Dermis blood vessel endothelial cell (primary cell): ENCODE results near the gene XK. TPM values are rescaled to one million over a fixed set of nuclear protein-coding genes. Genes with fewer than 3 reads are reported as not detected.
"Not testable (repeated sequence)": the region's sequence is repeated elsewhere in the genome, so short reads cannot be mapped to it uniquely, and the experiment has no call there.

Experiments
- DNase-seq: peaks from one replicate; pipeline ENCODE4 v3.0.0; 2010
- total RNA-seq: library from RNA; depleted of rRNA; stranded (reverse); fragments of >200 nt; gene quantifications from 2 replicates; pipeline ENCODE4 v1.2.3, GENCODE V29; 2014

XK gene
- total RNA-seq, 1 donor from 2014 or later: not detected

DNA sequence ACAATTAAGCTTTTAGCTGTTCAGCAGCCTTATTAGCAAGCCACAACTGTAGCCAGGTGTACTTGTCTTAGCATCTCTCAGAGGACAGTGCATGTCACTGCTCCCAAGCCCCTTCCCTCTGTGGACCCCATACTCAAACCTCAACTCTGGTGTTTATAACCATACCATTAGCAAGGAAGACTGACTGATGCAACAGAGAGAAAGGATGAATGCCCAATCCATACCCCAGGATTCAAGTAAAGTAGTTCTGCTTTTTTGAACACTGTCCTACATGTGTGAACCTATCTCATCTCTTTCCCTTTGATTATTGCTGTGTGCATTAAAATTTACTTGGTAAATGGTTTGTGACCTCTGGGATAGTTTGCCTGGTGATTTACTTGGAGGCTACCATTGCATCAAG is 71.5 kb downstream of the XK start:
- DNase-seq: no peak

DNA sequence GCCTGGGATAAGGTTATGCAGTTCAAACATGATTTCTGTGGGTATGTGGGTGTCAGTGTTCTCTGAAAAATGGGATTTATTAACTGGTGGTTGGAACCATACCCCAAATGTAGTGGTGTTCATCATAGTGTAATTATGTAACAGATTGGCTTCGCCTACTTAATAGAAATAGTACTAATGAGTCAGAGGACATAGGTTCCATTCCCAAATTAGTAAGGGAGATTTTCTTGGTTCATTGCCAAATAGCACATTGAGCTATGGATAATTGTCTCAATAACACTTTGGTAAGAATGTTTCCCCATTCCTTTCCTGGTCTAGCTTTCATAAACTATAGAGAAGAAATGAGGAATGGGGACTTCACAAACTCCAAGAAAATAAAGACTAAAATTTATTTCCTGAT is 73.8 kb downstream of the XK start:
- DNase-seq: no peak

- DNase-seq: no peak
These were observed 74.4 kb downstream of the XK start for GRCh38 chrX:37759878-37760418.

- no peak for DNase-seq
These were observed 77.8 kb downstream of the XK start for GRCh38 chrX:37763400-37763799.

DNA sequence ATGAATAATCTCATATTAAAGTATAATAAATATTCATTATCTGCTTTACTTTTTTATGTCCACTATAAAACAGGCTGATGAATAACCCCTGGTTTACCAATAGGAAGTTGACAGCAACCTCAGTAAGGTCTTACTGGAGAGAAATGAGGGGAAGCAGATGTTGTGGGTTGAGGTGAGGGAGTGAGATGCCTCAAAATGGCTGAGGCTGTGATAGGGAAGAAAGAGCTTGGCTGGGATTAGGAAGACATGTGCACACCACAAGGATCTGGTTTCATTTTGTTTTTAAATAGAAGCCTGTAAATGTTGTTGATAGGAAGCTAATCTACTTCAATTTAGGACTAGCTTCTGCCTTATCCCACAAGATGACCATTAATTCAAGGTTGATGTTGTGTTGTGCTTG is 79.9 kb downstream of the XK start:
- DNase-seq: no peak

DNA sequence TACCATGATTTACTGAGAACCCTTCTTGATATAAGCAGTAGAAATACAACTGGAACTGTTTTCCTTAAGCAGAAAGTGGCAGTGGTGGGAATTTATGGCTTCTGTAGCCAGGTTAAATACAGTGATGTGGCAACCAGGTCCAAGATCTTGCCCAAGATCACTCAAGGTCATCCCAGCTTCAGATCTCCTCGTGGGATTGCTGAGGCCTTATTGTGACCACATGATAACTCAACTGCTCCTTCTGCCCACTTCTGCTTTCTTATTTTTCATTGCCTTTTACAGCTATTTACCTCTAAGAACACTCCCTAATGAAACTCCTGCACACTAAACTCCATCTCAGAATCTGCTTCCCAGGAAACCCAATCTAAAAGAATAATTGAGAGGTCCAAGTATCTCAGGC is 81.8 kb downstream of the XK start:
- DNase-seq: no peak

DNA sequence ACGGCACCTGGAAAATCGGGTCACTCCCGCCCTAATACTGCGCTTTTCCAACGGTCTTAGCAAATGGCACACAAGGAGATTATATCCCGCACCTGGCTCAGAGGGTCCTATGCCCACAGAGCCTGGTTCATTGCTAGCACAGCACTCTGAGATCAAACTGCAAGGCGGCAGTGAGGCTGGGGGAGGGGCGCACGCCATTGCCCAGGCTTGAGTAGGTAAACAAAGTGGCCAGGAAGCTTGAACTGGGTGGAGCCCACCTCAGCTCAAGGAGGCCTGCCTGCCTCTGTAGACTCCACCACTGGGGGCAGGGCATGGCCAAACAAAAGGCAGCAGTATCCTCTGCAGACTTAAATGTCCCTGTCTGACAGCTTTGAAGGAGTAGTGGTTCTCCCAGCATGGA is 83.3 kb downstream of the XK start:
- not testable (repeated sequence) for DNase-seq

DNA sequence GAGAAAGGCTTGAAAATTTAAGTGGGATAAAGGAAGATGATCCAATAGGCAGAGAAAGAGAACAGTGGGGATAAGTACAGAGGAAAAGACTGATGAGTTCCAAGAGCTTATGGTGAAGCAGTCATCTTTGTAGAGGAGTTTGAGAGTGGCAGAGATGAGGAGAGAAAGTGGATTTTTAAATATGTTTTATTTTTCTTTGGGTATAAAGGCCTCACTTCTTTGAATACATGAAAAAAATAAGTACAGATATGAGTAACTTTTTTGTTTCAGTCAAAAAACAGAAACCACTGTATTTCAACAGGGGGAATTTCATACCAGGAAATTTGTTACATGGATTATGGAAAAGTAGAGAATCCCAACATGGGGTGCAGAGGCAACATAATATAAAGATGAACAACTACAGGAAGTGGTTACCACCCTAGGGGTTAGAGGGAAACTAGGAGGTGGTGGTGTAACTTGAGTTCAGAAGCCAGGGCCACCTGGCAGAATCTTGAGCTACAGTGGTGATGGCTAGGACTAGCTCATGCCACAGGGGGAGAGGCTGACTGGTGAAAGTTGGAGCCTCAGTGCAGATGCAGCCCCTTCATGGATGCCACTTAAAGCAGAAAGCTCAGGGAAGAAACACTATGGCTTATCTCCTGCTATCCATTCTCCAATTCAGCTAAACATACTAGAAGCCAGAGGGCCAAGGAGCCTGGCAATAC is 90.8 kb downstream of the XK start:
- no peak for DNase-seq

- no peak for DNase-seq
These were observed 91.4 kb downstream of the XK start for GRCh38 chrX:37776987-37777325.

DNA sequence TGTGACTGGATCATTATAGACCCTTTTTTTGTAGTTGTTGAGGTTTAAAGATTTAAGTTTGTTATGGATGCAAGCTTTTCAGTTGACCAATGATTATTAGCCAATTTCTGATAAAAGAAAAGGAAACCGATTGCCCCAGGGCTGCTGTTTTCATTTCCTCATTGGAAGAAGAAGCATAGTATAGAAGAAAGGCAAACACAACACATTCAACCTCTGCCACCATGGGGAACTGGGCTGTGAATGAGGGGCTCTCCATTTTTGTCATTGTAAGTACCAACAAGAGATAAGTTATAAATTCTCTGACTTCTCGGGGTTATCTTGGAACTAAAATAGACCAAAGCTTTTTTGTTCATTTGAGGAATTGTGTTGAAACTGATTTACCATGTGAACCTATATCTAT is 94.3 kb downstream of the XK start, which contains the start of gene CYBB:
Gene CYBB, plus strand, starts transcription at position 203 of the 400 bp plus-strand sequence. Its CDS starts 19 bp downstream, at position 222.
- no peak for DNase-seq

DNA sequence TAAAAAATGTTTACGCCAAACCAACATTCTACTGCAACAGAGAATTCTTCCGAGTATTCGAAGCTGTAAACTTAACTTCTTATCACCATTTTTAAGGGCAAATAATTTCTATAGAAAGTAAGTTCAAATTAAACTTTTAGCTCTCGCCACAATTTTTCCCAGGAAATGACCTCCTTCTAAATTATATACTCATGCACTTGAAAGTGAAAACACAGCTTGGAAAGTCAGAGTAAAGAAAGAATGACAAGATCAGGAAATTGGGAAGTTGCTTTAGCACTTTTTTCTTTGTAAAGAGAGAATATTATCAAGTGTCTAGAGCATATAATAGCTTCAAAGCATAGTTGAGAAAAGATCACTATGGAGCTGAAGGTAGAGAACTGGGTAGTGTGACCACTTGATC is 95.5 kb downstream of the XK start:
- DNase-seq: no peak

Other genes starting within 250 kb of the XK start
- gene LANCL3, start 114.1 kb upstream of the XK start, total RNA-seq: 0.34 and 0.51 TPM in 2 replicates
- gene CYBB, start 94.3 kb downstream of the XK start, total RNA-seq: not detected in 2 replicates
- gene DYNLT3, start 161.8 kb downstream of the XK start, total RNA-seq: 31.0 and 34.0 TPM in 2 replicates